ENCODE measurements around the gene NET1.
"Not testable (repeated sequence)": the region's sequence is repeated elsewhere in the genome, so short reads cannot be mapped to it uniquely, and the experiment has no call there.

The NET1 gene, protein sequence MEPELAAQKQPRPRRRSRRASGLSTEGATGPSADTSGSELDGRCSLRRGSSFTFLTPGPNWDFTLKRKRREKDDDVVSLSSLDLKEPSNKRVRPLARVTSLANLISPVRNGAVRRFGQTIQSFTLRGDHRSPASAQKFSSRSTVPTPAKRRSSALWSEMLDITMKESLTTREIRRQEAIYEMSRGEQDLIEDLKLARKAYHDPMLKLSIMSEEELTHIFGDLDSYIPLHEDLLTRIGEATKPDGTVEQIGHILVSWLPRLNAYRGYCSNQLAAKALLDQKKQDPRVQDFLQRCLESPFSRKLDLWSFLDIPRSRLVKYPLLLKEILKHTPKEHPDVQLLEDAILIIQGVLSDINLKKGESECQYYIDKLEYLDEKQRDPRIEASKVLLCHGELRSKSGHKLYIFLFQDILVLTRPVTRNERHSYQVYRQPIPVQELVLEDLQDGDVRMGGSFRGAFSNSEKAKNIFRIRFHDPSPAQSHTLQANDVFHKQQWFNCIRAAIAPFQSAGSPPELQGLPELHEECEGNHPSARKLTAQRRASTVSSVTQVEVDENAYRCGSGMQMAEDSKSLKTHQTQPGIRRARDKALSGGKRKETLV

DNA sequence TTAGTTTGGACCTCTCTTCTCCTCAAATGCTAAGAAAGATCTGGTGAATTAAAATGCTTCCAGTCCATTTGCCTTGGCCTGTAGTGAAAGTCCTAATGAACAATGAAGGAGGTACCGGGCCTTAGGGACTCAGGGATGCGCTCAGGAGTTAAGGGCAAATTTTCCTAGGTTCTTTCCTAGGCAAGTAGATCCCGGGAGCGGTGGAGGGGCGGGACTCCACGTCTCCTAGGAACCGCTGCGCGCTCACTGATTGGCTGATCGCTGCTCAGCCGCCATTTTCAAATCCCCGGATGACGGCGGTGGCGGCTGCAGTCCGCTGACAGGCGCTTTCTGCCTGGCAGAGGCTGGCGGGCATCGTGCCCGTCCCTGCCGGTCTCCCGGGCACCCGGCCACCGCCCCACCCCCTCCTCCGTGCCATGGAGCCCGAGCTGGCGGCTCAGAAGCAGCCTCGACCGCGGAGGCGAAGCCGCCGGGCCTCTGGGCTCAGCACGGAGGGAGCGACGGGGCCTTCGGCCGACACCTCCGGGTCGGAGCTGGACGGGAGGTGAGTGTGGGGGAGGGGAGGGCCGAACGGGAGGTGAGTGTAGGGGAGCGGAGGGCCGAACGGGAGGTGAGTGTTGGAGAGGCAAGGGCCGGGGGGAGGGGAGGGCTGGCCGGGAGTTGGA, at the start of gene NET1:
NET1 (plus strand) TSS at position 281 of the 665 bp plus-strand sequence; CDS start at position 417, 136 bp downstream.
- peak; percentile 7 to 40 for DNase-seq (ENCODE audit: low read depth in 2 of 2)

GRCh38 chr10:5362873-5363272, 49.5 kb upstream of the NET1 start:
- DNase-seq (ENCODE audit: low read depth in 2 of 2): no peak

- no peak for DNase-seq (ENCODE audit: low read depth in 2 of 2)
Measured at GRCh38 chr10:5364374-5364773, 48.0 kb upstream of the NET1 start.

GRCh38 chr10:5364890-5365338, 47.4 kb upstream of the NET1 start, which contains the start of gene UCN3:
Gene UCN3, plus strand, starts transcription at chr10:5364966. Its CDS starts 8,755 bp downstream, at chr10:5373721.
- DNase-seq (ENCODE audit: low read depth in 2 of 2): no peak

GRCh38 chr10:5365928-5366327, 46.4 kb upstream of the NET1 start:
- DNase-seq (ENCODE audit: low read depth in 2 of 2): no peak

DNA sequence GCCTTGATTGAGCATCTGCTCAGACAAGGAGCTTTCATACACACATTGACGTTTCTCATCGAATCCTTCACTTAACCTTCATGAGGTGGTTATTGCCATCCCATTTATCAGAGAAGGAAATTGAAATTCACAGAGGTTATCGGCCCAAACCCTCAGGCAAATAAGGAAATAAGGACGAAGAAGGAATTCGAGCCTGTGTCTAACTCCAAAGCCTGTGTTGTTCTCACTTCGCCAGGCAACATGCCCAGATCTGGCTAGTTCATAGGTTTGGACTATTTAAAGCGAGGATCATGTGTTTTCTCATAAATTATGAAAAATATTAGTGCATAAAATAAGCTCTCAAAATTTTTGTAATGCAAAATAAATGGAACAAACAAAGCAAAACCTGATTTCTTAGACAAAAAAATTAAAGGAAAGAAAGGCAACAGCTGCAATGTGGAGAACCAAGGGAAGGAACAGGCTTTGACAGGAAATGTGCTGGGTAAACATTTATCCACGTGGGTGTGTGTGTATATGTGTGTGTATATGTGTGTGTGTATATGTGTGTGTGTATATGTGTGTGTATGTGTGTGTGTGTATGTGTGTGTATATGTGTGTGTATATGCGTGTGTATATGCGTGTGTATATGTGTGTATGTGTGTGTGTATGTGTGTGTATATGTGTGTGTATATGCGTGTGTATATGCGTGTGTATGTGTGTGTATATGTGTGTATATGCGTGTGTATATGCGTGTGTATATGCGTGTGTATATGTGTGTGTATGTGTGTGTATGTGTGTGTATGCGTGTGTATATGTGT, 42.8 kb upstream of the NET1 start:
- no peak for DNase-seq (ENCODE audit: low read depth in 2 of 2)

GRCh38 chr10:5370493-5371352, 41.6 kb upstream of the NET1 start:
- DNase-seq (ENCODE audit: low read depth in 2 of 2): no peak

DNA sequence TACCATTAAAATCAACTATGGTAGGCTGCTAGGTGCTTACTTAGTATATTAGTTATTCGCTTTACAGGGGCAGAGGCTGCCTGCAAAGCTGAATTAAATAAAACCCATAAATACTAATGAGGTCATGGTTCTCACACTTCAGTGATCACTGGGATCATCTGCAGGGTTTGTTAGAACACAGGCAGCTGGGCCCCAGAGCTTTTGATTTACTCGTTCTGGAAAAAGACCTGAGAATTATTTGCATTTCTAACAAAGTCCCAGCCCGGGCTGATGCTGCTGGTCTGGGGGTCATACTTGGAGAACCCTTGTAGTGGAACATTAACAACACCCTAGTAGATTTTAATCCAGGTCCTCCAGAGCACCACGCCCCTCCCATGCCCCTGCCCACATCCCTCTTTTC, 39.0 kb upstream of the NET1 start:
- DNase-seq (ENCODE audit: low read depth in 2 of 2): no peak

DNA sequence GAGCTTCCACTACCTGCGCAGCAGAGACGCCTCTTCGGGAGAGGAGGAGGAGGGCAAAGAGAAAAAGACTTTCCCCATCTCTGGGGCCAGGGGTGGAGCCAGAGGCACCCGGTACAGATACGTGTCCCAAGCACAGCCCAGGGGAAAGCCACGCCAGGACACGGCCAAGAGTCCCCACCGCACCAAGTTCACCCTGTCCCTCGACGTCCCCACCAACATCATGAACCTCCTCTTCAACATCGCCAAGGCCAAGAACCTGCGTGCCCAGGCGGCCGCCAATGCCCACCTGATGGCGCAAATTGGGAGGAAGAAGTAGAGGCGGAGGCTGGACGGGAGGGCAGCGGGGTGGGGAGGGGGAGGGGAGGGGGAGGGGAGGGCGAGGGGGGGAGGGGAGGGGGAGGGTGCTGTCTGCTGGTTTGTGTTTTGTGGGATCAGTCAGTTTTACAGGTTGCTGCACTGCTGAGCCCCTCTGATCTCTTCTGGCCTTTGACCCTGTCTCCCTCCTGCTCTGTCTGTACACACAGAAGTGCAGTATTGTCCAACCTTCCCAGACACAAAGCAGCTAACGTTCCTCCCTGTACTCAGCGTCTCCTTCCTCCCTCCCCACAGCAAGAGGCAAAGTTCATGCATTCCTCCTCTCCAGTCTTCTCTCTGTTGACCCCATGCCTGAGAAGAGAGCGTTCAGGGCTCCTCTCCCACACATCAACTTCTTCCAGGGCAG, 38.3 kb upstream of the NET1 start:
- no peak for DNase-seq (ENCODE audit: low read depth in 2 of 2)

DNA sequence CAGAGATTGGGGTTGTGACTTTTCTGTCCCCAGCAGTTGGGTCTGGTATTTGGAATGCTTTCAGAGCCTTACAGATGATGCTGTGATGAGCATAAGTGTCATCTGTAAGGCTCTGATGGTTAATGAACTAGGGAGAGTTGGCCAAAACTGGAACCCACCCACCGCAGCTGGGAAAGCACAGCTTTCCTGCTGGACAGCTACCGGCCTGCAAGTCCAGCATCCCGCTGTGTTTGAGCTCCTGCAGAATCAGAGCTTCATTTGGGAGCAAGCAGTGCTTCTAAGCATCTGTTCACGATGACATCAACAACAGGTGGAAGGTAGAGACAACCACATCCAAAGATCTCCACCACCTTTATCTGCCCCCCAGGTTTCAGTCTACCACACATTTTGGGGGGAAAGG, 35.9 kb upstream of the NET1 start:
- no peak for DNase-seq (ENCODE audit: low read depth in 2 of 2)

DNA sequence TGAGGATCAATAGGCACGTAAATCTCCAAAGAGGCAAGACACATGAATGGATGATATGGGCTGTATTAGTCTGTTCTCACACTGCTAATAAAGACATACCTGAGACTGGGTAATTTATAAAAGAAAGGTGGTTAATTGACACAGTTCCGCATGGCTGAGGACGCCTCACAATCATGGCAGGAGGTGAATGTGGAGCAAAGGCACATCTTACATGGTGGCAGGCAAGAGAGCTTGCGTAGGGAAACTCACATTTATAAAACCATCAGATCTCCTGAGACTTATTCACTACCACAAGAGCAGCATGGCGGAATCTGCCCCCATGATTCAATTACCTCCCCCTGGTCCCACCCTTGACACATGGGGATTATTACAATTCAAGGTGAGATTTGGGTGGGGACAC, 33.2 kb upstream of the NET1 start:
- DNase-seq (ENCODE audit: low read depth in 2 of 2): not testable (repeated sequence)

DNA sequence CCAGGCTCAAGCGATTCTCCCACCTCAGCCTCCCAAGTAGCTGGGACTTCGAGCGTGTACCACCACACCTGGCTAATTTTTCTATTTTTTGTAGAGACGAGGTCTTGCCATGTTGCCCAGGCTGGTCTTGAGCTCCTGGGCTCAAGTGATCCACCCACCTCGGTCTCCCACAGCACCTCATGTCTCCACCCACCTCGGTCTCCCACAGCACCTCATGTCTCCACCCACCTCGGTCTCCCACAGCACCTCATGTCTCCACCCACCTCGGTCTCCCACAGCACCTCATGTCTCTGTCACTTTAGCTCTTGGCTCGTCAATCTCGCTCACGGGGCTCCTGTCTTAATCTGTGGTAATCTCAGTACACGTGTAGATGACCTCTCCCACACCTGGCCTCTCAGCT, 32.0 kb upstream of the NET1 start:
- DNase-seq (ENCODE audit: low read depth in 2 of 2): not testable (repeated sequence)

GRCh38 chr10:5381187-5381586, 31.2 kb upstream of the NET1 start:
- DNase-seq (ENCODE audit: low read depth in 2 of 2): no peak

- DNase-seq (ENCODE audit: low read depth in 2 of 2): no peak
Measured at GRCh38 chr10:5385224-5385623, 27.1 kb upstream of the NET1 start.

DNA sequence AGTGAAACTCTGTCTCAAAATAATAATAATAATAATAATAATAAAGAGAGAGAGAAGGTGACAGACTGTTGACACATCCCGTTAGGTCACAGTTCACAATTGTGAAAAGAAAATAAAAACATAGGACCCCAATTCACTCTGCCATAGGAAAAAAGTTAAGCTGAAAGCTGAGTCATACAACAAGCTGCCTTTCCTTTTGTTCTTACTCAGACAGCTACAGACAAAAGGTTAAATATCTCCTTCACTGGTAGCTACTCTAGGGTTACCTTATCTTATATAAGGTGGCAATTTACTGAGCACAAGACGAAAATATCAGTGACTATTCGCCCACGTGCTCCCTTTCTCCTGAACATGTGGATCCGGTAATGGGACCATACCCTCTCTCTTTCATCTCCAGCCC, 25.2 kb upstream of the NET1 start:
- DNase-seq (ENCODE audit: low read depth in 2 of 2): no peak

DNA sequence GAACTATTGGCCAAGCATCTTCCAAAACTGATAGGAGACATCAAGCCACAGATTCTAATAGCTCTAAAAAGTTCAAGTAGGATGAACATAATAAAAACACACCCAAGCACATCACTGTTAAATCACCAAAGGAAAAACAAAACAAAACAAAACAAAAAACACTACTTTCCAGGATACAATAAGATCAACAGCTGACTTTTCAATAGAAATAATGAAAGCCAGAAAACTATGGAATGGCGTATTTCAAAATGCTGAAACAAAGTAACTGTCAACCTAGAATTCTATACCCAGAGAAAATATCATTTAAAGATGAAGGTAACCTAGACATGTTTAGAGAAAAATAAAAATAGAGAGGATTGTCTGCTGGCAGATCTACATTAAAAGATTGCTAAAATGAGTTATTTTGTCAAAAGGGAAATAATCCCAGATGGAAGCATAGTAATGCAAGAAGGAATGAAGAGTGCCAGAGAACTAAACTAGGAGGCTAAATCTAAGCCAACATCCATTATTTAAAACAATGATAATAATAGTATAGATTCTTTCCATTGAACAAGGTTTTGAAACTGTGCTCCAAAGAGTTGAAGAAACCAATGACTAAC, 21.7 kb upstream of the NET1 start:
- no peak for DNase-seq (ENCODE audit: low read depth in 2 of 2)

GRCh38 chr10:5391790-5392189, 20.6 kb upstream of the NET1 start:
- DNase-seq (ENCODE audit: low read depth in 2 of 2): no peak

- no peak for DNase-seq (ENCODE audit: low read depth in 2 of 2)
Measured at GRCh38 chr10:5393529-5393928, 18.8 kb upstream of the NET1 start.

- no peak for DNase-seq (ENCODE audit: low read depth in 2 of 2)
Measured at GRCh38 chr10:5395168-5395567, 17.2 kb upstream of the NET1 start.

Data from stimulated activated CD4-positive, alpha-beta T cell treated with anti-CD3 and anti-CD28 coated beads, Interleukin-1b, Interleukin-23, amount 100 ng/mL, for 1 hour (primary cell).